GM18858 (cell line): ENCODE data around the gene CELA2B.
"Not testable (repeated sequence)": the region's sequence is repeated elsewhere in the genome, so short reads cannot be mapped to it uniquely, and the experiment has no call there.

Experiments used
- ATAC-seq: cut with Tn5 transposase; IDR thresholded peaks from one replicate; pipeline ENCODE4 v1.9.1; 2021; ENCODE audit not compliant: unreplicated experiment

The CELA2B gene

GRCh38 chr1:15465674-15466073 is 10.2 kb upstream of the CELA2B start:
- no peak for ATAC-seq

GRCh38 chr1:15466955-15467625 is 8.8 kb upstream of the CELA2B start:
- not testable (repeated sequence) for ATAC-seq

GRCh38 chr1:15468145-15468544 is 7.8 kb upstream of the CELA2B start:
- no peak for ATAC-seq

DNA sequence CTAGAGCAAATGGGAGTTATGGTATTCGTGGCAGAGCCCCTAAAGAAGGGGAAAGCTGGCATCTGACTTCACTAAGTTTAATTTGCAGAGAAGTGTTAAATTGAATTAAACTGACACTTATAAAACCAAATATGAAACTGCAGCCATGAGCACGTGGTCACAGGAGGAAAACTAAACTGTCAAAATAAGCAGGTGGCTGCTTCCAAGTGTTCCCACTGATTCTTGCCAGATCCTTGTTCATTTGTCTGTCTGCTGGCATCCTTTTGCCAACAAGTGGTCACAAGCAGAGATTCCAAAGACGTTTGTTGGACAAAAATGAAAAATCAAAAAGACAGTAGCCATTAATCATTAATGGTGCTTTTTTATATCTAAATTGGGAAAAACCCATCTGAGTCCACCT is 6.5 kb upstream of the CELA2B start:
- no peak for ATAC-seq

DNA sequence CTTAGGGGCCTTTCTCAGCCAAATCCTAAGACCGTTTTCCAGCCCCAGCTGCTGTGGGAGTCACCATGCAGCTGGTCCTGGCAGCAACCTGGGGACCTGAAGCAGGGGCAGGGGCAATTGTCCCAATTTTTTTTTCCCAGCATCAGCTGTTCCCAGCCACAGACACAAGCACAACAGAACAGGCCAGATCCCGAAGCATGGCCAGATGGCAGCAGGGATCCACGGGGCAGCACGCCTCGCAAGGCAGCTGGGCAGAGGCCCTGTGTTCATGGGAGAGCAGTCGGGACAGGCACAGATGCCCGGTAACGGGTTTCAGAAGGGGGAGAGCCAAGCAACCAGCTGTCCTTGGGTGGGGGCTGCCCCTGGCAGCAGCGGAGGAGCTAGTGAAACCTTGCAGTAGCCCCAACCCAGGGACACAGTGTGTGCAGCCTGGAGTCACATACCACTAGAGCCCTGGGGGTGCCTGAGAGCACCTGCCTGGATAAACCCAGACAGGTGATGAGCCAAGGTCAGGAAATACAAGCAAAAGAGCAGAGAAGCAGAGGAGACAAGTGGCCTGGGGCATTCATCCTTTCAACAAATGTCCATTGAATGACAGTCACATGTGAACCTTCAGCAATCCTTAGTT is 6.0 kb upstream of the CELA2B start:
- not testable (repeated sequence) for ATAC-seq

GRCh38 chr1:15471067-15471466 is 4.8 kb upstream of the CELA2B start:
- not testable (repeated sequence) for ATAC-seq

DNA sequence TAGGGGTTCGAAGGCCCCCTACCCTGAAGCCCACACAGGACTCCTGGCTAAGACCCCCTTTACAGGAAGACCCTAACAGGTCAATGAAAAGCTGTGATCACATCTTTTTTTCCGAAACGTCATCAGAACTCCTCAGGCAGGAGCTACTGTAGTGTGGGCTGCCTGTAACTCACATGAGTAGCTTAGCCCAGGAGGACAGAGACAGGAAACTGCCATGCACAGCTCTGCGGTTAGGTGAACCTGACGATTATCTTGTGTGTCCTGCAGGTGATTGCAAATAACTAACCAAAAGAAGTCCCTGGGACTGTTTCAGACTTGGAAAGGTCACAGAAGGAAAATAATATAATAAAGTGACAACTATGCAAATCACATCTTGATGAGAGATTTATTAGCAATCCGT is 4.2 kb upstream of the CELA2B start:
- not testable (repeated sequence) for ATAC-seq

DNA sequence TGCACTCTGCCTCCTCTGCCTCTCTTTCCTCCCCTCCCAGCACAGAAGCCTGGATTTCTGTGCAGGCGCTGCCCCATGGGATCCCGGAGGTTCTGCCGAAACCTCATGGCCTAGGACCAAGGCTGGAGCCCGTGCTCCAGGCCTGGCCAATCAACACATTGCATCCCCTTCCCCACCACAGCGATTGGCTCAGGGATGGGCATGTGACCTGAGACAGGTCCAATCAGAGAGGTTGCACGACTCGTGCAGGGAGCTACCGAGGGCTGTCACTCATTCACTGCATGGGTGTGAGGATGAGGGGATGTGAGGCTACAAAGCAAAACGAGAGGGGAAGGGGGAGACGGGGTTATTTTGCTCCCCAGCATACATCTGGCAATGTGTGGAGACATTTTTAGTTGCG is 3.3 kb upstream of the CELA2B start:
- ATAC-seq, result no peak

- no peak for ATAC-seq
Measured at GRCh38 chr1:15476927-15477326, 1.0 kb downstream of the CELA2B start.

- no peak for ATAC-seq
Measured at GRCh38 chr1:15477646-15478212, 1.8 kb downstream of the CELA2B start.

DNA sequence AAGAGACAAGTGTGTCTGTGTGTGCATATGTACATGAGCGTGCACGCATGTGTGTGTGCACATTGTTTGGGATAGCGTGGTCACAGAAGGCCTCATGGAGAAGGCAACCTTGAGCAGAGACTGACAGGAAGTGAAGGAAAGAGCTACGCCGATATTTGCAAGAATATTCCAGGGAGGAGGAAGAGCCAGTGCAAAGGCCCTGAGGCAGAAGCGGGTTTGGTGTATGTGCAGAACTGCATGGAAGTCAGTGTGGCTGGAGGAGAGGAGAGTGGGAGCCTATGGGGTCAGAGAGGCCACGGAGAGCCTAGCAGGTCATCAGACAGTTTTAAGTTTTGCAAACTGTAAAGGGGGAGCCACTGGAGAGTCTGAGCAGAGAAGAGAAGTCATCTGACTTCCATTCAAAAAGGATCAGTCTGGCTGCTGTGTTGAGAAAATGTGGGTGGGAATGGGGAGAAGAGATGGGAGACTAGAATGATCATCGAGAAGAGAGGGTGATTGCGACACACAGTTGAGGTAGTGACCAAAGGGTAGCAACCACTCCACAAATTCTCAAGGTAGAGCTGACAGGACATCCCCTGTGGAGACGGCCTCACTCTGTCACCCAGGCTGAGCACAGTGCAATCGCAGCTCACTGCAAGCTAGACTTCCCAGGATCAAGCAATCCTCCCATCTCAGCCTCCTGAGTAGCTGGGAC is 3.9 kb downstream of the CELA2B start:
- no peak for ATAC-seq

DNA sequence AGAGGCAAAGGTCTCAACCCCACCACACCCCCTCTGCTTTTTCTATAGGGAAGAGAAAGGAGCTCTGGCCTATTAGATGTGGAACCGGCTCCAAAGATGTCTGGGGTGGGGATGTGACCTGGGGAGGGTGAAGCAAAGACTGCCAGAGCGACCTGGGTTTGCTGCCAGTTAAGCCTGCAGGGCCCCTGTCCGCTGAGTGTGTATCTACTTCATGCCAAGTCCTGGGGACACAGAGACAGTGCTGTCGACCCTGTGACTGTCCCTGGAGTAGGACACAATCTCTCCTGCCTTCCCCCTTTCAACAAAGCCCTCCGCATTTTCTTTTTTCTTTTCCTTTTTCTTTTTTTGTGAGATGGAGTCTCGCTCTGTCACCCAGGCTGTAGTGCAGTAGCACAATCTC is 6.6 kb downstream of the CELA2B start:
- ATAC-seq, result not testable (repeated sequence)

DNA sequence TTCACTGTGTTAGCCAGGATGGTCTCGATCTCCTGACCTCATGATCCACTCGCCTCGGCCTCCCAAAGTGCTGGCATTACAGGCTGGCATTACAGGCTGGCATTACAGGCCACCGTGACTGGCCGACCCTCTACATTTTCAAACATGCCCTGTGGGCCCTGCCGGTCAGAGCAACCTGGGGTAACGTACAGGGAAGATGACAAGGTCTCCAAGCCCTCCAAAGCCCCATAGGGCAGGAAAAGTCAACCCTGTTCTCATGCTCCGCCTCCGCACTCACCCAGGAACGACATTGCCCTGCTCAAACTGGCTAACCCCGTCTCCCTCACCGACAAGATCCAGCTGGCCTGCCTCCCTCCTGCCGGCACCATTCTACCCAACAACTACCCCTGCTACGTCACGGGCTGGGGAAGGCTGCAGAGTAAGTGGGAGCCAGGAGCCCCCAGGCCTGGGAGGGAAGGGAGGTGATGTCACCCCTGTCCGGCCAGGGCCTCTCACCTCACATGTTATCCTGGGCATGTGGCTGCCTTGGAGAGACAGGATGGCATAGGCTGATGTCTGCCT is 7.2 kb downstream of the CELA2B start:
- ATAC-seq, result not testable (repeated sequence)

DNA sequence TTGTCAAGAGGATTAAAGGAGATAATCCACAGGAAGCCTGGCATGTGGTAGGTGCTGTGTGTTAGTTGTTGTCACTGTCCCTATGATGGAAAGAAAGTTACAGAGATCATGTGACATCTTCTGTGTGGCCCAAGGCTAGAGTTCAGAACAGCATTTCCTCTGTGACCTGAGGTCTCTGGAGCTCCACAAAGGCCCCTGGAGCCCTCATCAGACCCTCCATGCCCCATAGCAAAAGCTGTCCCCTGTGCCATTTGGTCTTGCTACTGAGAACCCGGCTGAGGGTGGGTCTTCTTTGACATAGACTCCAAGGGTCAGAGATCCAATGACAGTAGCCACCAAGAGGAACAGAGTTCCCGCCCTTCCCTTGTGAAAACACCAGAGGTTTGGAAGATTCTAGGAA is 8.1 kb downstream of the CELA2B start:
- ATAC-seq, result no peak

DNA sequence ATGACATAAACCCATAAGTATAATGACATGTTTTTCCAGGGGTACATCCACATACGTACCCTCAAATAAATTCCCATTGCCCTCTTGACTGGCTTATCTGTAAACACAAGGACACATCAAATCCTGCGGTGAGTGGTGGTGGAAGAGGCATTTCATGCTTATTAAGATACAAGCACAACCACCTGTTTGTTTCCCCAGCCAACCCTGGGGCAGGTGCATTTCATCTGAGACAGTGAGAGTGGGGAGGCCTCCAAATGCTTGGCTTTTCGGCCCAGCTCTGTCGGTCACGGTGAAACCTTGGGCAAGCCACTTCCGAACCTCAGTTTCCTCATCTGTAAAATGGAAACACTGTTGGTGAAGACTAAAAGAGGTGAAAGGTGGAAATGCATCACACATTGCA is 8.5 kb downstream of the CELA2B start:
- not testable (repeated sequence) for ATAC-seq

DNA sequence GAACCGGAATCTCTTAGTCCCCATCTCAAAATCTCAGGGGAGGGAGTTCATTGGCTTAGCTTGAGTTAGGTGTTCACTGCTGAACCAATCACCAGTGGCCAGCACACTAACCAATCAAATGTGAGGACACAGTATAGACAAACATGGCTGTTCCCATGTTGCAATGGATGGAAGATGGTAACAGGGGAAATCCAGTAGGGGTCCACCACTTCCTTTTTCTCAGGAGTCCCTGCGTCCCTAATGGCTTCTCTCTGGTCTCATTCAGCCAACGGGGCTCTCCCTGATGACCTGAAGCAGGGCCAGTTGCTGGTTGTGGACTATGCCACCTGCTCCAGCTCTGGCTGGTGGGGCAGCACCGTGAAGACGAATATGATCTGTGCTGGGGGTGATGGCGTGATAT is 9.7 kb downstream of the CELA2B start:
- ATAC-seq, result no peak

DNA sequence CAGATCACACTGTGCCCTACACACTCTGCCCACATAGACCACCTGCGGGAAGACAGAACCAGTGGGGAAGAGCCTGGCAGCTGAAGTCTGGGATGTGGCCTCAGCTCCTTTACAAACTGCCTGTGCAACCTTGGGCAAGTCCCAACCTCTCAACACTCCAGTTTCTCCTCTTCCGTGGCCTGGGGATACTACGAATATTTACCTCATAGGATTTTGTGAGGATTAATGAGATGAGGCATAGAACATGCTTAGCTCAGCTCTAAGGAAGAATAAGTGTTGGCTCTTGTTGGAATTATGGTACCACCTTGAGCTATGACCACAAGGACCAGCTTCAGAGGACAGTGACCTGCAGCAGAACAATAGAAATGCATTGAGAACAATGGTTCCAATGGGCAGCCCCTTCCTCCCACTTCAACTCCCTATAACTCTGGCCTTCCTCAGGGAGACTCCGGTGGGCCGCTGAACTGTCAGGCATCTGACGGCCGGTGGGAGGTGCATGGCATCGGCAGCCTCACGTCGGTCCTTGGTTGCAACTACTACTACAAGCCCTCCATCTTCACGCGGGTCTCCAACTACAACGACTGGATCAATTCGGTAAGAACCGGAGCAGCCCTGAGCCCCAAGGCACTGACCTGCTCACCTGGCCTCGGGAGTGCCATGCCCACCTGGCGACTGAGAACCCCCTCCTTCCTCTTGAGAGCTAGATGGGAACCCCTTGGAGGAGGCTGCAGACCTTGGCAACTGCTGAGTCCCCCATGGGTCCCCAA is 11.1 kb downstream of the CELA2B start:
- not testable (repeated sequence) for ATAC-seq

GRCh38 chr1:15488371-15488770 is 12.5 kb downstream of the CELA2B start:
- no peak for ATAC-seq

DNA sequence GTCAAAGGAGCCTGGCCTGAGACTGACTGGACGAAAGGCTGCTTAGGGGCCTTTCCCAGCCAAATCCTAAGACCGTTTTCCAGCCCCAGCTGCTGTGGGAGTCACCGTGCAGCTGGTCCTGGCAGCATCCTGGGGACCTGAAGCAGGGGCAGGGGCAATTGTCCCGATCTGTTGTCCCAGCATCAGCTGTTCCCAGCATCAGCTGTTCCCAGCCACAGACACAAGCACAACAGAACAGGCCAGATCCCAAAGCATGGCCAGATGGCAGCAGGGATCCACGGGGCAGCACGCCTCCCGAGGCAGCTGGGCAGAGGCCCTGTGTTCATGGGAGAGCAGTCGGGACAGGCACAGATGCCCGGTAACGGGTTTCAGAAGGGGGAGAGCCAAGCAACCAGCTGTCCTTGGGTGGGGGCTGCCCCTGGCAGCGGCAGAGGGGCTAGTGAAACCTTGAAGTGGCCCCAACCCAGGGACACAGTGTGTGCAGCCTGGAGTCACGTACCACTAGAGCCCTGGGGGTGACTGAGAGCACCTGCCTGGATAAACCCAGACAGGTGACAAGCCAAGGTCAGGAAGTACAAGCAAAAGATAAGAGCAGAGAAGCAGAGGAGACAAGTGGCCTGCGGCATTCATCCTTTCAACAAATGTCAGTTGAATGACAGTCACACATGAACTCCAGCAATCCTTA is 13.3 kb downstream of the CELA2B start:
- ATAC-seq, result no peak

DNA sequence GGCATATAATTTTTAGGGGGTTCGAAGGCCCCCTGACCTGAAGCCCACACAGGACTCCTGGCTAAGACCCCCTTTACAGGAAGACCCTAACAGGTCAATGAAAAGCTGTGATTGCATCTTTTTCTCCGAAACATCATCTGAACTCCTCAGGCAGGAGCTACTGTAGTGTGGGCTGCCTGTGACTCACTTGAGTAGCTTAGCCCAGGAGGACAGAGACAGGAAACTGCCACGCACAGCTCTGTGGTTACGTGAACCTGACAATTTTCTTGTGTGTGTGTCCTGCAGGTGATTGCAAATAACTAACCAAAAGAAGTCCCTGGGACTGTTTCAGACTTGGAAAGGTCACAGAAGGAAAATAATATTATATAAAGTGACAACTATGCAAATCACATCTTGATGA is 15.1 kb downstream of the CELA2B start:
- ATAC-seq, result not testable (repeated sequence)
